SK-N-MC (cell line): ENCODE measurements around the gene KCNQ1.

Experiments used
- DNase-seq: peaks from one replicate; pipeline ENCODE4 v3.0.0-alpha.2; 2011; ENCODE audit warnings: low read depth, low spot score
- H3K27ac ChIP-seq: fragments of 200-600 bp; sonication (generic); 2 replicates; pipeline ENCODE4 v1.5.1; 2016; ENCODE audit warnings: mixed run types
- H3K36me3 ChIP-seq: fragments of 200-600 bp; sonication (generic); 2 replicates; pipeline ENCODE4 v1.6.1; 2017; ENCODE audit warnings: antibody characterized with exemption, low read length, mixed read lengths; ENCODE audit not compliant: insufficient read depth
- H3K4me3 ChIP-seq: fragments of 200-600 bp; sonication (generic); 2 replicates; pipeline ENCODE4 v1.5.1; 2016
- H3K9ac ChIP-seq: fragments of 200-600 bp; sonication (generic); 2 replicates; pipeline ENCODE4 v1.8.0; 2017; ENCODE audit warnings: mixed run types, mixed read lengths; ENCODE audit not compliant: insufficient read length
- H3K9me3 ChIP-seq: fragments of 200-600 bp; sonication (generic); 2 replicates; pipeline ENCODE4 v1.6.1; 2017; ENCODE audit warnings: low read depth, mild to moderate bottlenecking, antibody characterized with exemption, low read length, moderate library complexity, mixed read lengths
- EZH2 ChIP-seq: fragments of 200-600 bp; sonication (generic); IDR thresholded peaks from one replicate; pipeline ENCODE4 v1.6.1; 2017; ENCODE audit warnings: antibody characterized with exemption
- FOXP2 ChIP-seq: optimal IDR thresholded peaks from 2 replicates; pipeline ENCODE3; 2011; ENCODE audit warnings: mild to moderate bottlenecking, moderate library complexity; ENCODE audit not compliant: insufficient read depth; ENCODE audit errors: extremely low read length, control extremely low read depth
- POLR2AphosphoS5 ChIP-seq: IDR thresholded peaks from 2 replicates; pipeline ENCODE4 v1.6.1; 2012; ENCODE audit warnings: mild to moderate bottlenecking, low read depth, low read length, borderline replicate concordance

KCNQ1 gene

GRCh38 chr11:2881981-2882375, 437.2 kb downstream of the KCNQ1 start:
- TF ChIP-seq FOXP2 (no peak), EZH2 (no peak)
- H3K9ac ChIP-seq: no peak overlapping the region
- H3K36me3 ChIP-seq: no peaks in the 10 kb centered on the region
- H3K9me3 ChIP-seq: no peaks in the 10 kb centered on the region
- H3K4me3 ChIP-seq: no peak overlapping the region
- no peak overlapping the region for H3K27ac ChIP-seq
- no peak for DNase-seq

- H3K4me3 ChIP-seq: no peak overlapping the region
- no peak overlapping the region for H3K27ac ChIP-seq
- H3K9ac ChIP-seq: no peak overlapping the region
- H3K9me3 ChIP-seq: no peaks in the 10 kb centered on the region
- TF ChIP-seq EZH2: no peak
- no peak for TF ChIP-seq POLR2AphosphoS5
- TF ChIP-seq FOXP2: no peak
- H3K36me3 ChIP-seq: no peaks in the 10 kb centered on the region
- no peak for DNase-seq
Observed at GRCh38 chr11:2882396-2883110, 437.7 kb downstream of the KCNQ1 start.

DNA sequence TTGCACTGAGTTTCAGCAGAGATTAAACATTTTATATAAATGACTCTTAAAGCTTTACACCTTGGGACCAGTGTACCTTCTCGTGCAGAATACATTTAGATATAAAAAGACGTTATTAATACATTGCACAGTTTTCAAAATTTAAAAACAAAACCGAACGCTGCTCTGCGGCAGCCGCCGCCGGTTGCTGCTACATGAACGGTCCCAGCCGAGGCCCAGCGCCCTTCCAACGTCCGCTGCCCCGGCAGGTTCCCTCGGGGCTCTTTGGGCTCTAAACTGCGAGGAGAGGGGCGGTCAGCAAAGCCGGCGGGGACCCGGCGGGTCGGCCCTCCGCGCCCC, 438.8 kb downstream of the KCNQ1 start:
- DNase-seq: no peak
- H3K36me3 ChIP-seq: no peaks in the 10 kb centered on the region
- peak overlapping the region; percentile 45 for H3K4me3 ChIP-seq
- TF ChIP-seq EZH2 (no peak), FOXP2 (no peak), POLR2AphosphoS5 (no peak)
- H3K27ac ChIP-seq: no peak overlapping the region
- H3K9ac ChIP-seq: no peak overlapping the region
- H3K9me3 ChIP-seq: no peaks in the 10 kb centered on the region

DNA sequence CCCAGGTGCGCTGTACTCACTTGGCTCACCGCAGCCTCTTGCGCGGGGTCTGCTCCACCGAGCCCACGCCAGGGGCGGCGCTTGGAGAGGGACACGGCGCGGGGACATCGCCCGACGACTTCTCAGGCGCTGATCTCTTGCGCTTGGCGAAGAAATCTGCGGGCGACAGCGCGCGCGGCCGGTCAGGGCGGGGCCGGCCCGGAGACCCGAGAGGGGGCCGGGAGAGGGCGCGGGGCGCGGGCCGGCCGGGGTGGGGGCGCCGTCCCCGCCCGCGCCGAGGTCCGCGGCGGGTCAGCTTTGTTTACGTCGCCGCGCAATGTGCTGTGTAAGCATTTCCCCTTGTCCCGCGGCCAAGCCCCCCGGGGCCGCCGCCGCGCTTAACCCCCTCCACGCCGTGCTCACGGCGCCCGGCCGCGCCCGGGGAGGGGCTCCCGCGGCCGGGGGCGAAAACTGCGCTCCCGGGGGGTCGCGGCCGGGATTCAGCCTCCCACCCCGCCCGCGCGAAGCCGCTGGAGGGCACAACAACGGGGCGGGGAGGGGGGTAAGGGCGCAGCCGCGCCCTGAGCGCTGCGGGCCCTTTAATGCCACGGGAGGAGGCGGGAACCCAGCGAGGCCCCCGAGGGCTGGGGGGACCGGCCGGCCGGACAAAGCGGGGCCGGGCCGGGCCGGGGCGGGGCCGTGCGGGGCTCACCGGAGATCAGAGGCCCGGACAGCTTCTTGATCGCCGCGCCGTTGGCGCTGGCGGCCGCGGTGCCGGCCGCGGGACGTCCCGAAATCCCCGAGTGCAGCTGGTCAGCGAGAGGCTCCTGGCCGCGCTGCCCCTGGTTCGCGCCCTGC, 439.4 kb downstream of the KCNQ1 start:
- Histone ChIP-seq H3K9me3 (no peaks in the 10 kb centered on the region), H3K4me3 (peak overlapping the region; percentile 74), H3K27ac (no peak overlapping the region), H3K36me3 (no peaks in the 10 kb centered on the region), H3K9ac (peak overlapping the region; percentile 51)
- no peak for DNase-seq
- TF ChIP-seq EZH2 (no peak), FOXP2 (no peak), POLR2AphosphoS5 (no peak)

- H3K9me3 ChIP-seq: no peaks in the 10 kb centered on the region
- DNase-seq: no peak
- H3K36me3 ChIP-seq: no peaks in the 10 kb centered on the region
- no peak overlapping the region for H3K27ac ChIP-seq
- peak overlapping the region; percentile 35 for H3K9ac ChIP-seq
- TF ChIP-seq FOXP2: no peak
- no peak for TF ChIP-seq EZH2
- TF ChIP-seq POLR2AphosphoS5: no peak
- H3K4me3 ChIP-seq: peak overlapping the region; percentile 81
Observed at GRCh38 chr11:2885017-2885677, 440.3 kb downstream of the KCNQ1 start.

DNA sequence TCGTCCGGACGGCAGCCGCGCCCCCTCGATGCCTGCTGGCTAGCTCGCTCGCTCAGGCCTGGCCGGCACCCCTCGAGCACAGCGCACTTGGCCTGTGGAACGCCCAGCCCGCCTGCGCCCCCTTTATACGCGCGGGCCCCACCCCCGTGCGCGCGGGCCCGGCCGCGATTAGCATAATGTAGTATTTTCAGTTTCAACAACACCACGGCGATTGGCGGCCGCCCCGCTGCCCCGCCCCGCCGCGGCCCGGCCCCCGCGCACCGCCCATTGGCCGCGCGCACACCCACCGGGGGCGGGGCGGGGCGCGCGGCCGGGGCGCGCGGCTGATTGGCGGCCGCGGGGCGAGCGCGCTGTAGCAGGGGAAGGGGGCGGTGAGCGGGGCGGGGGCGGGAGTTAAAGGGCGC, 440.9 kb downstream of the KCNQ1 start, which contains the start of gene CDKN1C:
Gene CDKN1C (minus strand): TSS at position 98 of the 404 bp plus-strand sequence. CDS start 319 bp downstream, outside the sequence.
- H3K27ac ChIP-seq: no peak within 1 kb of the TSS
- DNase-seq: no peak
- no peaks in the 10 kb centered on the region for H3K9me3 ChIP-seq
- peak within 1 kb of the TSS; percentile 81 for H3K4me3 ChIP-seq
- peak within 1 kb of the TSS; percentile 51 for H3K9ac ChIP-seq
- no peak for TF ChIP-seq FOXP2
- no peak for TF ChIP-seq EZH2
- TF ChIP-seq POLR2AphosphoS5: peak; percentile 71; the same call in 1 of the 2 replicates
- no peaks in the 10 kb centered on the region for H3K36me3 ChIP-seq

- H3K36me3 ChIP-seq: no peaks in the 10 kb centered on the region
- no peaks in the 10 kb centered on the region for H3K9me3 ChIP-seq
- TF ChIP-seq EZH2 (no peak), POLR2AphosphoS5 (no peak), FOXP2 (no peak)
- H3K27ac ChIP-seq: no peak overlapping the region
- no peak overlapping the region for H3K9ac ChIP-seq
- DNase-seq: no peak
- H3K4me3 ChIP-seq: no peak overlapping the region
Observed at GRCh38 chr11:2886191-2886894, 441.5 kb downstream of the KCNQ1 start.

DNA sequence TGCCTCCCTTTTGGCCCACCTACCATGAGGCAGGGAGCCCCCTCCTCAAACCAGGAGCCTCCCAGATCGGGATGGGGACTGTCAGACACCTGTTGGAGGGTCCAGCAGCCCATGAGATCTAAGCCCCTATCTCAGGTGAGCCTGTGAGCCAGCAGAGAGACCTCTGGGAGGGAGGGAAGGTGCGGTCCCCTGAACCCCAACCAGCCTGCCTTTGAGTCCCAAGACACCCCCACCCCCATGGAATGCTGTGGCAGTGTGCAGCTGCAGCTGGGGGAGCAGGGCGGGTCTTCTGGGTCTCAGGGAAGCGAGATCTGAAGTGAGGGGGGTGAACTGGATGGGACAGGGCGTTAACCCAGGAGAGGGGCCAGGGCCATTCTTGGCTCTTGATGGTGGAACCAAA, 442.1 kb downstream of the KCNQ1 start:
- TF ChIP-seq EZH2 (no peak), FOXP2 (no peak), POLR2AphosphoS5 (no peak)
- Histone ChIP-seq H3K9ac (no peak overlapping the region), H3K9me3 (no peaks in the 10 kb centered on the region), H3K36me3 (no peaks in the 10 kb centered on the region), H3K27ac (peak overlapping the region; percentile 13; the same call in 1 of the 2 replicates), H3K4me3 (no peak overlapping the region)
- no peak for DNase-seq
